HT-29 (cell line): ENCODE results near the gene CDR2. TPM values are rescaled to one million over a fixed set of nuclear protein-coding genes. Genes with fewer than 3 reads are reported as not detected.

ENCODE experiments used
- DNase-seq: peaks from one replicate; pipeline ENCODE4 v3.0.0-alpha.2; 2015; ENCODE audit warnings: low spot score
- total RNA-seq: library from RNA; depleted of rRNA; stranded (reverse); fragments of >200 nt; shearing (Covaris generic); gene quantifications from 2 replicates; pipeline ENCODE4 v1.2.3, GENCODE V29; 2014

The CDR2 gene
- total RNA-seq, 1 experiment from 2014 or later, result 31.7 TPM

GRCh38 chr16:22375963-22376640, 1.7 kb upstream of the CDR2 start:
- no peak for DNase-seq

- peak; percentile 39 for DNase-seq
These were observed 921 bp upstream of the CDR2 start for GRCh38 chr16:22375117-22375962.

GRCh38 chr16:22373662-22374310, 633 bp downstream of the CDR2 start:
- DNase-seq, result peak; percentile 47

GRCh38 chr16:22372882-22373661, 1.3 kb downstream of the CDR2 start:
- DNase-seq, result peak; percentile 35

- DNase-seq, result no peak
These were observed 4.2 kb downstream of the CDR2 start for GRCh38 chr16:22370038-22370820.

- peak; percentile 48 for DNase-seq
These were observed 5.1 kb downstream of the CDR2 start for GRCh38 chr16:22369221-22369811.

GRCh38 chr16:22368200-22368826, 6.1 kb downstream of the CDR2 start:
- DNase-seq, result peak; percentile 39

- no peak for DNase-seq
These were observed 7.5 kb downstream of the CDR2 start for GRCh38 chr16:22366889-22367288.

- no peak for DNase-seq
These were observed 8.0 kb downstream of the CDR2 start for GRCh38 chr16:22366371-22366770.

- no peak for DNase-seq
These were observed 10.2 kb downstream of the CDR2 start for GRCh38 chr16:22364241-22364640.

GRCh38 chr16:22360963-22361659, 13.3 kb downstream of the CDR2 start:
- peak; percentile 12 for DNase-seq

GRCh38 chr16:22359679-22360078, 14.7 kb downstream of the CDR2 start:
- DNase-seq, result no peak

GRCh38 chr16:22358000-22358399, 16.4 kb downstream of the CDR2 start:
- no peak for DNase-seq

GRCh38 chr16:22357635-22357971, 16.8 kb downstream of the CDR2 start:
- DNase-seq, result no peak

GRCh38 chr16:22356930-22357634, 17.3 kb downstream of the CDR2 start:
- no peak for DNase-seq

GRCh38 chr16:22355487-22355908, 18.9 kb downstream of the CDR2 start:
- DNase-seq, result no peak

GRCh38 chr16:22353933-22354541, 20.4 kb downstream of the CDR2 start:
- DNase-seq, result peak; percentile 20

GRCh38 chr16:22353191-22353919, 21.1 kb downstream of the CDR2 start:
- peak; percentile 66 for DNase-seq
